Measurements from ENCODE around the gene MTMR11. TPM values are rescaled to one million over a fixed set of nuclear protein-coding genes. Genes with fewer than 3 reads are reported as not detected.

Gene MTMR11
- total and polyA plus RNA-seq, 2 of the 8 experiments (the other 6 are each of a cell fraction or from before 2014, with no cell fraction given), result 3.7 to 4.8 TPM

GRCh38 chr1:149962736-149963135 is 26.1 kb upstream of the MTMR11 start:
- ChIA-PET CTCF (ENCODE audit: partially characterized antibody) (interaction anchor here (0.5 to 3.1 kb wide), 27 partner anchors 8 to 252 kb away, joined by 3 to 27 read pairs (median 4); partner anchors contain the start of genes OTUD7B and SV2A), POLR2A (ENCODE audit: partially characterized antibody) (interaction anchor here (0.9 to 1.4 kb wide), 2 partner anchors 9 to 201 kb away, joined by 3 read pairs; no protein-coding TSS in a partner anchor)
- Histone ChIP-seq H2BK12ac (ENCODE audit: low read depth, low read length) (no peak overlapping the region), H3K14ac (ENCODE audit: insufficient read length) (no peak overlapping the region), H4K91ac (replicated peaks; ENCODE audit: insufficient read length, low read length) (no peak overlapping the region), H3K27ac (ENCODE audit: low read depth, low read length) (no peak overlapping the region), H3K4me3 (ENCODE audit: extremely low read depth in 1 of 4, insufficient read depth in 2 of 4, low read depth in 3 of 4, low read length in 4 of 4) (no peak overlapping the region), H2AFZ (ENCODE audit: low read length) (no peak overlapping the region), H3K18ac (ENCODE audit: extremely low read depth, low read length) (no peak overlapping the region), H3K23me2 (ENCODE audit: low read depth, low read length) (no peaks in the 10 kb centered on the region), H3K9me3 (ENCODE audit: insufficient read depth in 2 of 2, low read depth in 1 of 2, low read length in 1 of 2) (peaks cover 14 to 19% of the 10 kb centered on the region in 2 experiments), H4K5ac (ENCODE audit: insufficient read length, low read depth, low read length) (no peak overlapping the region), H3K56ac (replicated peaks; ENCODE audit: insufficient read length, low read depth, low read length) (no peak overlapping the region), H3K4me2 (ENCODE audit: insufficient read depth in 1 of 2, low read depth in 2 of 2, low read length in 2 of 2) (no peak overlapping the region), H4K20me1 (replicated peaks in 1 of 2; ENCODE audit: control insufficient read depth in 1 of 2, insufficient read depth in 2 of 2, low read length in 2 of 2) (no peaks in the 10 kb centered on the region), H2AK5ac (ENCODE audit: low read depth, low read length) (no peak overlapping the region), H3K79me2 (ENCODE audit: control insufficient read depth in 1 of 2, insufficient read depth in 2 of 2, low read length in 2 of 2) (no peaks in the 10 kb centered on the region), H2BK120ac (replicated peaks; ENCODE audit: low read depth, low read length) (no peak overlapping the region), H3K4ac (replicated peaks; ENCODE audit: insufficient read length, low read depth, low read length) (no peak overlapping the region), H2BK5ac (ENCODE audit: low read depth, low read length) (no peak overlapping the region), H2BK15ac (ENCODE audit: low read length) (no peak overlapping the region), H3K27me3 (replicated peaks in 1 of 4; ENCODE audit: control insufficient read depth in 3 of 4, extremely low read depth in 1 of 4, insufficient read depth in 3 of 4, low read length in 3 of 4) (no peaks in the 10 kb centered on the region), H3K79me1 (ENCODE audit: low read depth, low read length) (no peaks in the 10 kb centered on the region), H3K23ac (ENCODE audit: insufficient read length) (no peak overlapping the region), H3K4me1 (replicated peaks in 1 of 4; ENCODE audit: control insufficient read depth in 3 of 4, insufficient read depth in 4 of 4, low read length in 3 of 4) (no peaks in the 10 kb centered on the region), H3K36me3 (ENCODE audit: control insufficient read depth in 2 of 4, insufficient read depth in 4 of 4, low read length in 3 of 4) (peaks cover 14 to 59% (median 39%) of the 10 kb centered on the region in 4 experiments), H4K8ac (ENCODE audit: extremely low read depth, insufficient read depth, low read length) (no peak overlapping the region), H3K9ac (replicated peaks in 1 of 4; ENCODE audit: extremely low read depth in 1 of 4, low read depth in 3 of 4, low read length in 3 of 4) (no peak overlapping the region), H2BK20ac (ENCODE audit: low read length) (no peak overlapping the region)
- FAIRE-seq (no peak), DNase-seq (ENCODE audit: low read depth in 1 of 2, low spot score in 2 of 2) (no peak)
- WGBS, 2 experiments (ENCODE audit: extremely low coverage in 1 of 2, insufficient coverage in 1 of 2, insufficient read length in 1 of 2, insufficient replicate concordance in 2 of 2, low coverage in 1 of 2, low lambda C conversion rate in 2 of 2, missing lambda C conversion rate in 1 of 2), result 95% methylated on average over 2 of the region's 2 CpGs; no CpG with 5 or more reads in 1 of the 2 experiments
- TF ChIP-seq JUN (IDR thresholded peaks at IDR 0.05; ENCODE audit: low read depth, low read length), result no peak
- TF ChIP-seq CTCF (IDR thresholded peaks at IDR 0.05; ENCODE audit: control extremely low read depth in 1 of 3, insufficient read depth in 1 of 3, low read depth in 1 of 3, low read length in 3 of 3), result no peak
- TF ChIP-seq EZH2 (IDR thresholded peaks at IDR 0.05; ENCODE audit: low read depth, low read length, severe bottlenecking), result no peak
- TF ChIP-seq SIN3A (conservative IDR thresholded peaks at IDR 0.05 in 1 of 2, IDR thresholded peaks at IDR 0.05 in 1 of 2; ENCODE audit: low read depth in 1 of 2, low read length in 2 of 2), result no peak
- no peak for TF ChIP-seq EGR1 (IDR thresholded peaks at IDR 0.05; ENCODE audit: borderline replicate concordance, low read depth, low read length)

Data from H1 (cell line).